ENCODE results near the gene STPG2. TPM values are rescaled to one million over a fixed set of nuclear protein-coding genes. Genes with fewer than 3 reads are reported as not detected.

The STPG2 gene
- total RNA-seq, 1 experiment from 2014 or later: 0.35 TPM

DNA sequence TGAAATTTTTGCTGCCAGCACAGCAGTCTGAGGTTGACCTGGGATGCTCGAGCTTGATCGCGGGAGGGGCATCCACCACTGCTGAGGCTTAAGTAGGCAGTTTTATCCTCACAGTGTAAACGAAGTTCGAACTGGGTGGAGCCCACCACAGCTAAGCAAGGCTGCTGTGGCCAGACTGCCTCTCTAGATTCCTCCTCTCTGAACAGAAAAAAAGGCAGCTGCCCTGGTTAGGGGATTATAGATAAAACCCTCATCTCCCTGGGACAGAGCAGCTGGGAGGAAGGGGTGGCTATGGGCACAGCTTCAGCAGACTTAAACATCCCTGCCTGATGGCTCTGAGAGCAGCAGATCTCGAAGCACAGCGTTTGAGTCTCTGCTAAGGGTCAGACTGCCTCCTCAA, 314.6 kb downstream of the STPG2 start:
- Histone ChIP-seq H3K79me2 (ENCODE audit: low read depth) (no peaks in the 10 kb centered on the region), H2AFZ (no peak overlapping the region), H4K20me1 (ENCODE audit: insufficient read depth) (no peaks in the 10 kb centered on the region), H3K9me3 (ENCODE audit: insufficient read depth, low read depth) (no peaks in the 10 kb centered on the region), H3K4me2 (no peak overlapping the region), H3F3A (ENCODE audit: insufficient read depth, low read depth) (no peaks in the 10 kb centered on the region), H3K9me2 (ENCODE audit: insufficient read depth) (no peaks in the 10 kb centered on the region), H3K27ac (no peak overlapping the region), H3K27me3 (ENCODE audit: insufficient read depth, low read depth) (0 out of 2 replicates have a peak, but pooled peaks cover 3% of the 10 kb centered on the region), H3K4me1 (replicated peaks; ENCODE audit: insufficient read depth) (no peaks in the 10 kb centered on the region), H3K4me3 (no peak overlapping the region), H3K36me3 (ENCODE audit: low read depth) (no peaks in the 10 kb centered on the region)
- intact Hi-C loops (cut with micrococcal nuclease; ENCODE audit: unreplicated experiment): no loop called here
- ChIA-PET CTCF (no interaction called here), POLR2A (ENCODE audit: unreplicated experiment) (no interaction called here)
- TF ChIP-seq EZH2 (IDR thresholded peaks at IDR 0.05; ENCODE audit: low read depth): no peak
- TF ChIP-seq, protein P1, sequence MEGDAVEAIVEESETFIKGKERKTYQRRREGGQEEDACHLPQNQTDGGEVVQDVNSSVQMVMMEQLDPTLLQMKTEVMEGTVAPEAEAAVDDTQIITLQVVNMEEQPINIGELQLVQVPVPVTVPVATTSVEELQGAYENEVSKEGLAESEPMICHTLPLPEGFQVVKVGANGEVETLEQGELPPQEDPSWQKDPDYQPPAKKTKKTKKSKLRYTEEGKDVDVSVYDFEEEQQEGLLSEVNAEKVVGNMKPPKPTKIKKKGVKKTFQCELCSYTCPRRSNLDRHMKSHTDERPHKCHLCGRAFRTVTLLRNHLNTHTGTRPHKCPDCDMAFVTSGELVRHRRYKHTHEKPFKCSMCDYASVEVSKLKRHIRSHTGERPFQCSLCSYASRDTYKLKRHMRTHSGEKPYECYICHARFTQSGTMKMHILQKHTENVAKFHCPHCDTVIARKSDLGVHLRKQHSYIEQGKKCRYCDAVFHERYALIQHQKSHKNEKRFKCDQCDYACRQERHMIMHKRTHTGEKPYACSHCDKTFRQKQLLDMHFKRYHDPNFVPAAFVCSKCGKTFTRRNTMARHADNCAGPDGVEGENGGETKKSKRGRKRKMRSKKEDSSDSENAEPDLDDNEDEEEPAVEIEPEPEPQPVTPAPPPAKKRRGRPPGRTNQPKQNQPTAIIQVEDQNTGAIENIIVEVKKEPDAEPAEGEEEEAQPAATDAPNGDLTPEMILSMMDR (conservative IDR thresholded peaks at IDR 0.05): no peak
- no peak for DNase-seq
- BruUV-seq (replicated peaks): no TSS peak

DNA sequence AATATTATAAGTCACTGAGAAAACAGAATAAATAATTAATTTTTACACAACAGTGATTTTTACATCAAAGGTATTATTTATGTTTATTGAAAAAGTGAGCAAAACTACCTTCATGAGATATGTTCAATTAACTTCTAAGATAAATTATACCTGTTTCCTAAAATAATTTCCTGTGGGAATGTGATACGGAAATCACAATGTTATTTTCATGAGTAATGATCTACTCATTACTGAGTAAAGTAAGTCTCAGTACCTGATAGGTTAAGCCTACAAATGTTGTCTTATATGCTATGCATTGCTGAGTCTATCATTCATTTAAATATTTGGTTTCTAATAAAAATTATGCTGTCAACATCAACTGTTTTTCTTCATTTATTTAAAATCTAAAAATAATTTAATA, 324.0 kb downstream of the STPG2 start:
- Histone ChIP-seq H2AFZ (no peak overlapping the region), H3K9me3 (ENCODE audit: insufficient read depth, low read depth) (no peaks in the 10 kb centered on the region), H3K9me2 (ENCODE audit: insufficient read depth) (no peaks in the 10 kb centered on the region), H3K36me3 (ENCODE audit: low read depth) (no peaks in the 10 kb centered on the region), H3K4me3 (no peak overlapping the region), H3K79me2 (ENCODE audit: low read depth) (no peaks in the 10 kb centered on the region), H3K4me1 (replicated peaks; ENCODE audit: insufficient read depth) (no peaks in the 10 kb centered on the region), H3F3A (ENCODE audit: insufficient read depth, low read depth) (no peaks in the 10 kb centered on the region), H3K27ac (no peak overlapping the region), H3K4me2 (no peak overlapping the region), H3K27me3 (ENCODE audit: insufficient read depth, low read depth) (no peaks in the 10 kb centered on the region), H4K20me1 (ENCODE audit: insufficient read depth) (no peaks in the 10 kb centered on the region)
- CTCF ChIA-PET: no interaction called here
- no peak for TF ChIP-seq EZH2 (IDR thresholded peaks at IDR 0.05; ENCODE audit: low read depth)
- TF ChIP-seq, protein P1 (conservative IDR thresholded peaks at IDR 0.05): no peak
- intact Hi-C loops (cut with micrococcal nuclease; ENCODE audit: unreplicated experiment): no loop called here
- BruUV-seq (replicated peaks): no TSS peak
- POLR2A ChIA-PET (ENCODE audit: unreplicated experiment): no interaction called here
- DNase-seq: no peak

DNA sequence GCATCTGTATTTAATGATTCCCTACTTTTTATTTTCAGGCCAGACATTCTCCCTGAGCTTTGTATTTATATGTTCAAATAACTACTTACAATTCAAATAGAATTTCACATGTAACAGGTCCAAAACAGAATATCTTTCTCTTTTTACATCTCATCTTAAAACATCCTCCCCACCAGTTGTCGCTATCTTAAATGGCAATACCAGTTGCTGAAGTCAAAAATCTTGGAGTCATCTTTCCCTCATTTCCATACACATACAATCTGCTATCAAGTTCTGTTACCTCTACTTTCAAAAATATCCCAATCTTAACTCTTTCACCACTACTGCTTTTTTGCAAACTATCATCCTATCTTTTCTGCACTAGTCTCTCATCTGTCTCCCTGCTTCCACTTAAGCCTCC, 330.5 kb downstream of the STPG2 start:
- H3K9me3 ChIP-seq (ENCODE audit: insufficient read depth, low read depth): no peaks in the 10 kb centered on the region
- H3K79me2 ChIP-seq (ENCODE audit: low read depth): no peaks in the 10 kb centered on the region
- H3K36me3 ChIP-seq (ENCODE audit: low read depth): no peaks in the 10 kb centered on the region
- H4K20me1 ChIP-seq (ENCODE audit: insufficient read depth): no peaks in the 10 kb centered on the region
- no peaks in the 10 kb centered on the region for H3K27me3 ChIP-seq (ENCODE audit: insufficient read depth, low read depth)
- TF ChIP-seq, protein P1 (conservative IDR thresholded peaks at IDR 0.05): no peak
- TF ChIP-seq EZH2 (IDR thresholded peaks at IDR 0.05; ENCODE audit: low read depth): no peak
- no peaks in the 10 kb centered on the region for H3K9me2 ChIP-seq (ENCODE audit: insufficient read depth)
- no peaks in the 10 kb centered on the region for H3F3A ChIP-seq (ENCODE audit: insufficient read depth, low read depth)
- intact Hi-C loops (cut with micrococcal nuclease; ENCODE audit: unreplicated experiment): no loop called here
- CTCF ChIA-PET: no interaction called here
- no peak overlapping the region for H3K4me2 ChIP-seq
- H3K4me1 ChIP-seq (replicated peaks; ENCODE audit: insufficient read depth): no peaks in the 10 kb centered on the region
- POLR2A ChIA-PET (ENCODE audit: unreplicated experiment): no interaction called here
- H2AFZ ChIP-seq: 0 out of 2 replicates have a peak overlapping the region, but pooled peaks have one; percentile 14
- no peak overlapping the region for H3K27ac ChIP-seq
- no peak overlapping the region for H3K4me3 ChIP-seq
- no TSS peak for BruUV-seq (replicated peaks)
- DNase-seq: no peak
